GM21381 (cell line): ENCODE data around the gene ADAMTSL1.

Experiments used
- ATAC-seq: cut with Tn5 transposase; IDR thresholded peaks from one replicate; pipeline ENCODE4 v1.9.1; 2021; ENCODE audit warnings: mild to moderate bottlenecking, moderate library complexity; ENCODE audit not compliant: unreplicated experiment

Gene ADAMTSL1

DNA sequence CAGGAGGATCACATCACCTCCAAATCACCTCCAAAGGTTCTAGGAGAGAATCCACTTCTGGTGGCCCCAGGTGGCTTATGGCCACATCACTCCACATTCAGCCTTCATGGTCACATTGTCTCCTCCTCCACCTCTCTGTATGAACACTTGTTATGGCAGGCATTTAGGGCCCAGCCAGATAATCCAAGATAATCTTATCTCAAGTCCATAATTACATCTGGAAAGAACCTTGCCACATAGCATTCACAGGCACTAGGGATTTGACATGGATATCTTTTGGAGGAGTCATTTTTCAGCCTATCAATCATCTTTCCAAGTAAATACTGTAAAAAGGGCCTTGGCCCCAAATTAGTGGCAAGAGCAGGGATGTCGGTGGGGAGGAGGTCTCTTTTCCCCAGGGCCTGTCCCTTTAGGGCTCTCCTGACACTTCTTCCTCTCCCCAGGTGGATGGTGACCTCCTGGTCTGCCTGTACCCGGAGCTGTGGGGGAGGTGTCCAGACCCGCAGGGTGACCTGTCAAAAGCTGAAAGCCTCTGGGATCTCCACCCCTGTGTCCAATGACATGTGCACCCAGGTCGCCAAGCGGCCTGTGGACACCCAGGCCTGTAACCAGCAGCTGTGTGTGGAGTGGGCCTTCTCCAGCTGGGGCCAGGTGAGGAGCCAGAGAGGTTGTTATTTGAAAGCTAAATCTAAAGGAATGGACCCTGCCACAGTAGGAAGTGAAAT lies 418.2 kb downstream of the ADAMTSL1 start:
- ATAC-seq, result no peak

DNA sequence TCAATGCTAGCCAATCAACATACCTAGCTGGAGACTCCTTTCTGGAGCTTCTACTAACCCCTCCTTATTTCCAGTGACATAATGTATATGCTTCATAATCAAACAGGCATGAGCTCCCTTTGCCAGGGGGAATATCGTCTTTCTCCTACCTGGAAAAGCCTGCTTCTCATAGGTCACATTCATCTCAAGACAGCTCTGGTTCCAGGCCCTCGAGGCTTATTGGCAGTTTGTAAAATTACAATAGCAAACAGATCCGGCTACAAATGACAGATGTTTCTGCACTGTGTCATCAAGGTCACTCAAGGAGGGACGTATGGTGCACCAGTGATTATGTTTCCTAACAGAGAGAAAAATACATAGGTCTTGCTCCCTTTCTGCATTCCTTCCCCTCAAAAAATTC lies 419.1 kb downstream of the ADAMTSL1 start:
- ATAC-seq, result no peak

DNA sequence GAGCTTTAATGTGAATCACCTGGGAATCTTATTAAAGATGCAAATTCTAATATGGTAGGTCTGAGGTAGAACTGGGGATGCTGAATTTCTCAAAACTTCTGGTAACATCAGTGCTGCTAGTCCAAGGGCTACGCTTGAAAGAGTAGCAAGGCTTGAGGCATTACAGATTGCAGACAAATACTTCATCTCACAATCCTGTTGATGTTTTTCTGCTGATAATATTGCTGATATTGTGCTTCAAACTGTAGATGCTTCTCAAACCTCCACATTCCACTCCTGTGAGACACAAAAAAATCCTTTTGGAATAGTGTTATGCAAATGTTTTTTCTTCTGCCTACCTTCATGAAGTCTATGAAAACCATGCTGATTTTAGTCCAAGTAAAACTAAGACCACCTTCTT lies 419.5 kb downstream of the ADAMTSL1 start:
- no peak for ATAC-seq

DNA sequence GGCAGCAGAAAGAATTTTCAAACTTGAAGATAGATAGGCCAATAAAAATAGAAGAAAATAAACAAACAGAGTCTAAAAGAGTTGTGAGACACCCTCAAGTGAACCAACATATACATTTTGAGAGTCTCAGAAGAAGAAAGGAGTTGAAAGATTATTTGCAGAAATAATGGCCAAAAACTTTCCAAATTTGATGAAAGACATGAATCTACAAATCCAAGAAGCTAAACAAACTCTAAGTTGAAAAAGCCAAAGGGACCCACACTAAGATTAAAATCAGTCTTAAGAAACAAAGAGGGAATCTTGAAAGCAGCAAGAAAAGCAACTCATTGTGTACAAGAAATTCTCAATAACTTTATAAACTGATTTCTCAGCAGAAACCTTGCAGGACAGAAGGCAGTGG lies 422.1 kb downstream of the ADAMTSL1 start:
- no peak for ATAC-seq

DNA sequence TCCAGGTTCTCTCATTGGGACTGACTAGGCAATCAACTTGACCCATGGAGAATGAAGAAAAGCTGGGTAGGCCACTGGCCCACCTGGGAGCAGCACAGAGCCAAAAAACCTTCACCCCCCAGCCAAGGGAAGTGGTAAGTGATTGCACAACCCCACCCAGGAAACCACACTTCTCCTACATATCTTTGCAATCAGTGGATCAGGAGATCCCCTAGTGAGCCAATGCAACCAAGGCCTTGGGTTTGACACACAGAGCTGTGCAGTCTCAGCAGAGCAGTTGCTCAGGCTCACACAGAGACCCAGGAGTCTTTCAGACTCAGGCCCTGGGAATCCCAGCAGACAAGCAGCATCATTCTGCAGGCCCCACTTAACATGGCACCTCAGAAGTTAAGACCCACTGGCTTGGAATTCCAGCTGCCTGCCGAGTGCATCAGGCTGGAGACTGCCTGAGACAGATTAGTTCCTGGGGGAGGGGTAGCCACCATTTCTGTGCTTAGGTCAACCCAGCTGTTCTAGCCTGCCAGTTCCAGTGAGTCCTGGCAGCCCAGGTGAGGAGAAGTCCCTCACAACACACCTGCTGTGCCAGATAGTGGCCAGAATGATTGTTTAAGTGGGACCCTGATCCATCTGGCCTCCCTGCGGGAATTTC lies 422.7 kb downstream of the ADAMTSL1 start:
- ATAC-seq, result no peak

DNA sequence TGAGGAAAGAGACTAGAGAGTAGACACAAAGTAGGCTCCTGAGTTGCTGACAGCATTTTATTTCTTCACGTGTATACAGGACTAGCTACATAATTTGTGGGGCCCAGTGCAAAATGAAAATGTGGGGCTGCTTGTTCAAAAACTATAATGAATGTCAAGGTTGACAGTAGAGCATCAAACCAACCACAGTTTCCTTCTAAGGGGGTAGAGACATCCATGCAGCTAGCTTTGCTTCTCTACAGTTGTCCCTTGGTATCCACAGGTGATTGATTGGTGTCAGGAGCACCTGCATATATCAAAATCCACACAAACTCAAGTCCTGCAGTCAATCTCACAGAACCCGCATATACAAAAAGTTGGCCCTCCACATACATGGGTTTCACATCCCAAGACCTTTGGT lies 429.5 kb downstream of the ADAMTSL1 start:
- no peak for ATAC-seq

DNA sequence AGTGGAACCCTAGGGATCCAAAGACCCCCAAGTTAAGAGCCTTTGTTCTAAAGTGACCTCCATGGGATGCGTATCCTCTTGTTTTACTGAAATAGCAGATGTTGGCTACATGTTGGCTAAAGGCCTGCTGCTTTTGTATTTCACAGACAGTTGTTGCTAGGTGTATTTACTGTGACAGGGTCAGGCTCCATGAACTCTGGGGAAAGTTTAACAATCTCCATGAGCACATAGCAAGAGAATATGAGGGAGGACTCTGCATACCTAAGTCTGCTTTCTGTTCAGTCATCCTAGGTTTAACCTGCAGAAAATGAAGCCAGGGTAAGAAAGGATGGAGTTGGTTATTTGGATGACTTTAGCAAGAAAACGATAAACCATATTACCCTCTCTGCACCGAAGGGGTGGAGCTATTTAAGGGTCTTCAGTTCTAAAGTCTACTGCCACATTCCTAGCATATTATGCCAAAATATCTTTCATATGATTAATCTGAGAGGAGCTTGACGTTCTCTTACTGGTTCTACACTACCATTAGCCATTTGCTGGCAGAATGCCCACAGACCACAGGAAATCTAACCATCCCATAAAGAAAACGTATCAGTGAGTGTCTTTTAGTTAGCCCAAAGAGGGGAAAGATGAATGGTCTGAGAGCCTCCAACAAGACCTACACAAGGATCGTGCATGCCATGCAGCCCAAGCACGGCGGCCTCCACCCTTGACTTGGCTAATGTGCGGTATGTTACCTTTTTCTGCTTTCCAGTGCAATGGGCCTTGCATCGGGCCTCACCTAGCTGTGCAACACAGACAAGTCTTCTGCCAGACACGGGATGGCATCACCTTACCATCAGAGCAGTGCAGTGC lies 431.3 kb downstream of the ADAMTSL1 start:
- no peak for ATAC-seq

DNA sequence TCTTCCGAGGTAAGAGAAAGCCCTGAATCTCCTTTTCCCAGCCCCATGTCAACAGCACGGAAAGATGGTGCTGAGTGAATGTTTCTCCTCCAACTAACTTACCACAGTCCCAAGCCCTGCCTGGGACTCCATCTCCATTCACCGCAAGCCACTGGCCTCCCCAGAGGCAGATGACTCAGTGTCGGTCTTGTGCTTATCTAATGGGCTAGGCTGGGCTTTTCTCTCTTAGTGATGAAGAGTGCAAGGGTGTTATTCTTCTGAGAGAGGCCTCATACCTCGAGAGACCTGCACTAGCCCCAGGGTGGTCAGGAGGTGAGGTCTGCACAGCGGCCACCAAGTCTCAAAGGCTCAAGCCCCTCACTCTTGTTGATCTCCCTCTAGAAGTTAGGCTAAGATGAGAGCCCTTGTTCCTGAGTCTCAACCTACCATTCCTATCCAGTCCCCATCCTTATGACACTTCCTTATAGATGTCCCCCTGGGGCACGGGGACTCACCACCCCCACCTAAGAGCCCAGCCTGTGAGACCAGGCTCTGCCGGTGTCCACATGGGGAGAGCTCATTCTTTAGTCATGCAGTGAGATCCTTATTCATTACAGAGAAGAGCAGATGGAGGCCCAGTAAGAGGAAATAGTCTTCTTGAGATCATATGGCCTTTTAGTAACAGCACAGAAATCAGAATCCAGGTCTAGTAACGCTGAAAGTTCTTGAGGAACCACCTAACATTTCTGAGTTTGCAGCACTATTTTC lies 432.1 kb downstream of the ADAMTSL1 start:
- no peak for ATAC-seq

DNA sequence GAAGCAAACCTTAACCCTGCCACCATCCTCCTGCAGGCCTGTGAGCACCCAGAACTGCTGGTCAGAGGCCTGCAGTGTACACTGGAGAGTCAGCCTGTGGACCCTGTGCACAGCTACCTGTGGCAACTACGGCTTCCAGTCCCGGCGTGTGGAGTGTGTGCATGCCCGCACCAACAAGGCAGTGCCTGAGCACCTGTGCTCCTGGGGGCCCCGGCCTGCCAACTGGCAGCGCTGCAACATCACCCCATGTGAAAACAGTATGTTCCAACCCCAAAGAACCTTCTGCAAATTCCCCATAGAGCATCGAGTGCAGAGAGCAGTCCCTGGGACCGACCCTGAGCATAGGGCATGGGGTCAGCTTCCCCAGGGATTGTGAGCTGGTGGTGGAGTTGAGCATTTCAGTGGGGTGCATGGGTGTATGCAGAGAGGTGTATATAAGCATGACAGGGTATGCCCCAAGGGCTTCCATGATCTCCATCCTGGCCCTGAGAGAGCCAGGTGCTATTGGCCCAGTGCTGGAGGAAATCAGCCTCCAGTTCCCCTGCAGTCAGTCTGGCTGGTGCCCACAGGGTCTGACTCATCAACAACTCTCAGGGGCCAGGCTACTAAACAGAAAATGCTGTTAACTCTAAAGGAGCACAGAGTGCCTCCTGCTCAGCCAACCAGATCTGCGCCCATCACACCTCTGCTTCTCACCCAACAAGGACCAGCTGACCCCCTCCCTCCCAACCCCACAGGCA lies 432.9 kb downstream of the ADAMTSL1 start:
- no peak for ATAC-seq

DNA sequence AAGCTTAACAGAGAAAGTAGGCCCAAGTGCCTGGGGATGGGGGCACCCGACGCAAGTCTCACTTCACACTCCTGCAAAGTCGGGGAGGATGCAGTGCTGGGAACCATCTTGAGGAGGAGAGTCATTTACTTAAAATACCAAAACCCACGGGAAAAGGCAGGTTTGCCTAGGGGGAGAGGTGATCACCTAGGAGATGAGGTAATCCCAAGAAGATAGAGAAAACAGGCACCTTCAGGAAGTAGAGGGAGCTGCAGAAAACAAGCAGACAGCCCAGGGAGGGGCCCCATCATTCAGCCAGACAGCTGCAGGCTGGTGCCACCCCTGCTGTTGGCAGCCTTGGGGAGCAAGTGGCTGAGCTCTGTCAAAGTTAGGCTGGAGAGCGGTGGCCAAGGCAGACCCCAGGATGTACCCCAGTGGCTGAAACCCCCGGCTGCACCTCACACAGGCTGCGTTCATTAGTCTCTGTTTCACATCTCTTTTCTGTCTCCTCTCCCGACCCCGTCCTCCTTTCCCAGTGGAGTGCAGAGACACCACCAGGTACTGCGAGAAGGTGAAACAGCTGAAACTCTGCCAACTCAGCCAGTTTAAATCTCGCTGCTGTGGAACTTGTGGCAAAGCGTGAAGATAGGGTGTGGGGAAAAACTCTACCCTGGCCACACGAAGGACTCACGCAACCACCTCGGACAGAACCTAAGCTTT lies 434.1 kb downstream of the ADAMTSL1 start:
- ATAC-seq, result no peak

DNA sequence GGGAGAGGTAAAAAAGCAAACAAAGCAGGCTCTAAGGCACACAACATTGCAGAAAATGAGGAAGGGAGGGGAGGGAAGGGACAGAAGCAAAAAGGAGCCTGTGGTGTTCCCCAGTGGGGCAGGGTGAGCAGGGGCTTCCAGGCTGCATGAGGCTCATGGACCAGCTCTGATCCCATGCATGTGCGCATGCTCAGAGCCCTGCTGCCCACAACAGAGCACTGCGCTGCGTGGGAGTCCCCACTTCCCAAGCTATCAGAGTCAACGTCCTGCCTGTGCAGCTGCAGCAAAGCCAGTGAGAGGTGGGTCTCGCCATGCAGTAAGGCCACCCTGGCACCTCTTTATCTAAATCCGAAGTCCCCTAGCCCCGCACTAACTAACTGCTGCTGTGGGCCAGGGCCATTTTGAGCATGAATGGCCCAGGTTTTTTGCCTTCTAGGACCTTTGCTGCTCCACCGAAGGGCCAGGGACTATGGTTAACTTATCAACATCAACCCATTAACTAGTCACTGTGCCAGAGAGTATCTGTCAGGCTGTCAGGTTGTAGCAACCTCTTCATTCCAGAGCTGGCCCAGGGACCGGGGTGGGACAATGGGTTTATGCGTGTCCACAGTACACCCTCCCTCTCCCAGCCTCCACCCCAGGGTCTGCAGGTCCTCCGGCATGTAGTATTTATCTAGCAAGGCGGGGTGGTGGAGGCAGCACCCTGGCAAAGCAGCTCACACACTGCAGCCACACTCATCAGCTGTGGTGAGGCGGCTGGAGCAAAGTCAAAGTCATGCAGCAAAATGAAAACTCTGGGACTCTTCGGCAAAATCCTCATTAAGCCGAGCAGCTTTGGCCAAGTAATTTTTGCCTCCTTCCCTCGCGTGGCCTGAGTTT lies 435.4 kb downstream of the ADAMTSL1 start:
- ATAC-seq, result no peak

DNA sequence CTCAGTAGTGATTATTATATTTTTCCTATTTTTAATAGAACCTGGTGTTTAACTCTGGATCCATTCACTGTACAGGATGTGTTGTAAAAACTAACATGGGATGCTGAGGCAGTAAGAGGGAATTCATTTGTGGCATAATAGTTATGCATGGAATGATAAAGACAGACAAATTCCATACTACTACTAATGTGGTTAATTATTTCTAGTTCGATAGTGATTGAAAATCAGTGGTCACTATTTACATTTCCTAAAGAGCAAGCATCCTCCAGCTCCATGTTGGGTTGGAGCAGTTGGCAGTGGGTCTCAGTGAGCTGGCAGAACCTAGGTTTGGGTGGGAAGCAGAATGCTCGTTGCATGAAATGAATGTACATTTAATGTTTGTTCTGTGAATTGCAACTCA lies 436.5 kb downstream of the ADAMTSL1 start:
- ATAC-seq, result no peak

DNA sequence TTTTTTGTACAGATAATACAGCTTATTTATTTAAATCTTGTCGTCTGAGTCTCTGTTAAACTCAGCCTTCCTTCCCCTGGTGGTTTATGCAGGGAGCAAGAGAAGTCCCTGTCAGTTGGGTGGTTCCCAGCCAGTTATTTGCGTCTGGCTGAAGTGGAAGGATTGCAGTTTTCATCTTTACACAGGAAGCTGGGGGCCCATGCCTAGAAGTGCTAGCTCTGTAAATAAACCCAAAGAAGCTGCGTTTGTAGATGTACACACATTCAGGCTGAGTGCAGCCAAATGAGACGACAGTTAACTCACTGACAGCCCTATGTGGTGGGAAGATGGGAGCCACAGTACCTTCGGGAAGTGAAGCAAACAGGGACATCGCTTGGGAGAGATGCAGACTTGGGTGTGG lies 437.0 kb downstream of the ADAMTSL1 start:
- no peak for ATAC-seq

DNA sequence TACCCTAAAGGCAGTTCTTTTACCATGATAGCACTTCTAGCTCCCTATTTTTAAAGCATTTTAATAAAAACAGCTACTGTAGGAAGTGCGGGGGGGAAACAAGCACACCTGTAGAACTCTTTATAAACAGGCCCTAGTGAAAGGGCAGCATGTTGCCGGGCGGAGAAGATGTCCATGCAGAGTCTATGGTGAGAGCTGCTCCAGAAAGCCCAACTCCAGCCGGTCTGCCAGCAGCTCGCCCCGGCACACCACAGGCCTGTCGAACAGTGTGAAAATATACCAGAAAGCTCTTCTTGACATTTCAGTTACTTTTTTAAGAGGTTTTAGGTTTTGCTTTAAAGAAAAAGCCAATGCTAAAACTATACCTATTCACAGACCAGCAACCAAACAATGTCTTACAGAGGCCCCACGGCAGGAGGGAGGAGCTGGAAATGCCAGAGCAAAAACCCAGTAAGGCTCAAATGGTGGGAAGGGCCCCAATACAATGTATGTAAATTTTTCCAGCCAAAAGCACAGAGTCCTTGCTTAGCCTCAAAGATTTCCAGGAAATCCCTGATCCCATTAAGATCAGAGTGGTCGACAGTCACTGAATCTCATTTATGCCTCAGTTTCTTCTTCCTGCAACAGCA lies 437.9 kb downstream of the ADAMTSL1 start:
- ATAC-seq, result no peak

DNA sequence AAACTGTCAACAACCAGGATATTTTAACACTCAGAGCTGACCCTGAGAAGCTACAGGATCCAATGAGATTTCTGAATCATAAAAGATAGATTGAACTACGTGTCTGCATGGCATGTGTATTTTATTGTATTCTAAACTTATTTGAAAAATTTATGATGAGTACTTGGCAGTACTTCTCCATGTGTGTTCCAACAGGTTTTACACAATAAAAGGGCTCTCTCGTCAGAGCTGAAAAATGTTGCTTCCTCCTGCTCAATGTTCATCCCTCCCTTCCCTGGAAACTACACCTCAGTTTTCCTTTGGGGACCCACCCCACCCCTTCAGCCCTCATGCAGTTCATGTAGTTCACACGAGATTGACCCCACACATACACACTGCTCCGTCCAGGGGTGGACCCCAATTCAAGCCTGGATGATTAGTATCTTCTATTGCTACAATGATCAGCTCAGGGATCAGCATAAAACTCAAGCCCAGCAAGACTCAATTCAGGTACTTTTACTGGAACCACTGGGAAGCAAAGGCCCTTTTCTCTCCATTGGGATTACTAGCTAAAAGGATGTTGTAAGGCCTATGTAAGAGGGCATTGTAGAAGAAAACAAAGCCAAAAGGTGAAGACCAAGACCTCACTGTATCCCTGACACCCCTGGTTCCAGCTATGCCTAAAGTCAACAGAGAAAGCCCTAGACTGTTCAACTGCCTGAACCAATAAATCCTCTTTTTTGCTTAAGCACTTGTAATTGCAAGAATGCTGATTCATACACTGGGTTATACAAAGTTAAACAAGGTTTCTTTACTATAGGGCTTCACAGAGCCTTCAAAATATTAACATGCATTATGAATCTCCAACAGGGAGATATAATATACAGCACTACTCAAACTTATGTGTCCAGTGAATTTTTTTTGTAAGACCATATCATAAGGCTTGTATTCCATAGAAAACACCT lies 446.5 kb downstream of the ADAMTSL1 start:
- ATAC-seq, result no peak

DNA sequence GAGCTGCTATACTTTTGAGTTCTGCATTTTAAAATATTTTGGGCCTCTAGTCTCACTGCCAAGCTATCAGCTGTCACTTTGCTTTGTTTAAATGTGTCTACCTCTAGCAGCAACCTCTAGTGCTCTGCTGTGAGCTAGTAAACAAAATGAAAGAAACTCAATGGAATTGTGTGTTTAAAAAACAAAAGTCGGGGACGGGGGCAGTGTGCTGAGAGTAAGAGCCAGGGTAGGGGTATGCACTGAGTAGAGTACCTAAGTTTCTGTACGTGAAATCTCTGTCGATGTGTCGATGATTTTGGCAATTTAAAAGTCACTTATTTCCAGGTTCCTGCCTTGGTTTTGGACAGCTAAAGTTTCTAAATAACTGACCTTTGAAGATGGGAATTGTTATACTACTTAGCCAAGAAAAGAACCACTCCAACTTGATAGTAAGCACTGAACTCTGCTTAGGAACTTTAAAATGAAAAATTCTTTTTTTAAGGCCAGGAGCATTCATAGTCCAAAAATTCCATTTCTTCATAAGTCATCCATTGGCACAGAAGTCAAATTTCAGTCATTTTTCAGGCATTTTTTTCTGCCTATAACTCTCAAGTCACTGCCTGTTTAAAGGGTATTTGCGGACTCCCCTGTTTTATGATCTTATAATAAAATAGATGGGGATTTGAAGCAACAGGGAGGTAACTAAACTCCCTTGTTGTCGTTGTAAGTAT lies 447.6 kb downstream of the ADAMTSL1 start:
- ATAC-seq, result no peak
